Measurements from ENCODE around the gene NUAK2.

GRCh38 chr1:205301205-205301821 is 20.2 kb downstream of the NUAK2 start:
- TF ChIP-seq CTCF (IDR thresholded peaks at IDR 0.05): no peak
- no peak for TF ChIP-seq POLR2A (IDR thresholded peaks at IDR 0.05)
